GM18858 (cell line): ENCODE data around the gene MYO1A.

Source experiments
- ATAC-seq: cut with Tn5 transposase; IDR thresholded peaks from one replicate; pipeline ENCODE4 v1.9.1; 2021; ENCODE audit not compliant: unreplicated experiment

MYO1A gene

DNA sequence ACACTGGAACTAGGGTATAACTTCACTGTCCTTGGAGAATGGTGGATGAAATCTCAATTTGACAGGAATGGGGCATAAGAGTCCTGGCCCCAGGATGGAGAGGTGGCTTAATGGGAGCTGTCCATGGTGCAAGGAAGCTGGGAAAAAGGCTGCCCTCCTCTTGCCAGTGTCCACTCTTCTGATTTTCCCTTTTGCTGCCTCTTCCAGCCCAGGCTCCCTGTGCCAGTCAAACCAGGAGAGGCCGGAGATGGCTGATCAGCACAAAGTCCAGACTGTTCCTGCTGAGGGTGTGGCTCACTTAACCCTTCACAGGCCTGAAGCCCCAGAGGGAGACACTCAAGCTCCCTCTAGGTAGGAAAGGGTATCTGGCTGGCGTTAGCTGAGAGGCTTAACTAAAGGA, at the start of gene MYO1A:
Gene MYO1A (minus strand): TSS at position 240 of the 400 bp plus-strand sequence. CDS start 1,806 bp downstream, outside the sequence.
- ATAC-seq, result no peak

- no peak for ATAC-seq
Measured at GRCh38 chr12:57099047-57099714, 49.3 kb upstream of the MYO1A start.

DNA sequence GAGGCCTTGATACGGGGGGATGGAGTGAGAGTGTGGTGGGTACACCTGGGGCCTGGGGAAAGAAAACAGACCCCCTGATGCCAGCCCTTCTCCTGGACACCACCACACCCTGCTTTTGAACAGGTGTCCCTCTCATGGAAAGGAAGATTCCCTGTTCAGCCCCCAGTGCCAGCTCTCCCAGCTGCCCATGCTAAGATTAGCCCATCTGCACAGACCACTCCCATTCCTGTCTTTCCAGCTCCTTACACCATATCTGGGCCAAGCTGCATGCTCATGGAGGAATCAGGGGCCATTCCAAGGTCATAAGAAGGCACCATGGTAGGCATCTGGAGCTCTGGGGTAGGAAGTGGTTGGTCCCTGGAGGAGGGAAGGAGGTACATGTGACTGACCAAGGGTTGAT, 48.6 kb upstream of the MYO1A start:
- ATAC-seq, result no peak

GRCh38 chr12:57097554-57097835, 47.6 kb upstream of the MYO1A start:
- no peak for ATAC-seq

DNA sequence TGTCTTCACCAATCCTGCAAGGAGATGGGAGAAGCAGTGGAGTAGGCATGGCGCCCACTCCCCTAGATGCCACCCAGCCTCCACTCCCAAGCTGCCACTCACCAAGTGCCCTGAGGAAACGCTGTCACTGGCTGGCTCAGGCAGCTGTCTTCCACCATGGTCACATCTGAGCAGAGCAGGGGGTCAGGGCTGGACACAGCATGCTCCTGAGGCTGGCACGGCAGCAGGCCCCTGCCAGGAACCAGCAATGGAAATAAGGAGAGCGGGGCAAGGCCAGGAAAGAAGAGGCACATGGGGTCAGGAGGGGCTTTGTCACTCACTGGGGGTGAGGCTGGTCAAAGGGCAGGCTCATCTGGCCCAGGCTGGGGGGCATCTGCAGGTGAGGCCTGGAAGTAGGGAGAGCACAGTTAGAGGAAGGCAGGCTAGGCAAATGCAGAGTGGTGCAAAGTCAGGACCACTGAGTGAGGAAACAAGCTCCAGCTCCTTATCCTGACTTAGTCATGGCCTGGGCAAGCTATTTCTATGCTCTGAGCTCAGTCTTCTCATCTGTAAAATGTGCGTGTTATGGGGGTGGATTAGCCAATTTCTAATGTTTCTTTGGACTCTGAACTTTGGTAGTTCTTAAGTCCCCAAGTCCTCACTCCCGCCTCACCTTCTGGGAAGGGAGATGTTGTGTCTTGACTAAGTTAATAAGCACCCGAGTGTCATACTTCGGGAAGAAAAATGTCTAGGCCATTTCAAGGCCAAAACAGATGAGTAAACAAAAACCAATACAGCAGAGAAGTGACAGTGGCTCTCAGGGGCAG, 47.0 kb upstream of the MYO1A start:
- no peak for ATAC-seq

- no peak for ATAC-seq
Measured at GRCh38 chr12:57096099-57096572, 46.2 kb upstream of the MYO1A start.

GRCh38 chr12:57095440-57095839, 45.5 kb upstream of the MYO1A start:
- ATAC-seq, result no peak

DNA sequence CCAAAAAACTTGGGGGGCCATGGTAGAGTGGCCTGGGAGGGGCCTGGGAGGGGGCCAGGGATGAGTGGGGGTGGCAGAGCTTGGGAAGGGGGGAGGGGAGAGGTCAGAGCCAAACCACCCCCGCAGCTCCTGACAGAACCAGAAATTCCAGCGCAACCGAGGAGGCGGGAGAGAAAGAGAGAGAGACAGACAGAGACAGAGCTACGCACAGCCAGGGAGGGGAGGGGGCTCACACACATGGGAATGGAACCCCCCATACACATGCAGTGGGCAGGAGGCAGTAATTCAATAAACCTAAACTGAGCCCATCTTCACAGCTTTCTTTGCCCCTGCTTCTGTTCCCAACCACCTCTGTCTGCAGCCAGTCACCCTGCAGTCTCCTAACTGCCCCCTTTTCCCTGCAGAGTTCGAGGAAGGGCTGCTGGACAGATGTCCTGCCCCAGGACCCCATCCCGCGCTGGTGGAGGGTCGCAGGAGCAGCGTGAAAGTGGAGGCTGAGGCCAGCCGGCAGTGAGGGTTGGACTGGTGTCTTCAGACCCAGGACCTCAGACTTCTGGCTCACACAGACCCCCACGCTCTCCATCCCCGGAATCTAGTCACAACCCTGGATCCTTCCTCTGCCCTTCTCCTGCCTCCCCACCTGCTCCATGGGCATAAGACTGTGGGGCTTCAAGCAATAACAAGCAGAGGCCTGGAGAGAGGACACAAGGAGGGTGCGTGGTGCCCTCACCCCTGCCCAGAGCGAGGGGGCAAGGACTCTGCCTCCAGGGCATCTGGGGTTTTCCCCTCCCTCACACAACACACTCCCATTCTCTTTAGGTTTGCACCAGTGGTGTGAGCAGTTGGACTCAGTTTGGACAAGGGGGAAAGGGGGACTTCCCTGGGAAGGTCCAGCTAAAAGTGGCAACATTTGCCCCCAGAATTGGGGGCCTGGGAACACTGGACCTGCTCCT, 44.6 kb upstream of the MYO1A start:
- no peak for ATAC-seq

DNA sequence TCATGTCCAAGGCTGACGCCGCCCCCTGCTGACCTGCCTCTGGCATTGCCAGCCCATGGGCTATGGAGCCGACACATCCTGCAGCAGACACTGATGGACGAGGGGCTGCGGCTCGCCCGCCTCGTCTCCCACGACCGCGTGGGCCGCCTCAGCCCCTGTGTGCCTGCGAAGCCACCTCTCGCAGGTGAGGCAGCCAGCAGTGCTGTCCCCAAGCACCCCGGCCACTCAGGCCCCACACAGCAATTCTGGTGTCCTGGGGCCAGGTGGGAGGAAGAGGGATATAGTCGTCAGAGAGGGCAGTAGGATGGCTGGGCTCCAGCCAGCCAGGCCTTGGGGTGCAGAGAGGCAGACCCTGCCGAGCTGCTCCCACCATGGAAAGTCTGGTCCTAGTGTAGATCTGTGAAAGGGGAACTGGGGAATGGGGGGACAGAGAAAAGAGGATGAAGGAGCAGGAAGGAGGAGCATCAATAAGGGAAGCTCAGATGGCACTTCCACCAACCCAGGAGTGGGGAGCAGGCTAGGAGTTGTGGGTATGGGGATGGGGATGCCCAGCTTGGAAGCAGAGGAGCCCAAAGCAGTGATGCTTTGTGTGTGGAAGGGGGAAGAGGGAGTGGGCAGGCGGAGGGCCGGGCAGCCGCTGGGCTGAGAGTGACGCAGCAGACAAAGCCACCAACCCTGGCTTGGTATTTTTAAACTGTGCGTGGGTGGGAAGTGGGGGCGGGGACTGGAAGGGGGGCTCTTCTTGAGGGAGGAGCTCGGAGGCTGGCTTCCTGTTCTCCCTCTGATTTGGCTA, 43.7 kb upstream of the MYO1A start:
- no peak for ATAC-seq

GRCh38 chr12:57092876-57093414, 43.0 kb upstream of the MYO1A start:
- no peak for ATAC-seq

- ATAC-seq, result no peak
Measured at GRCh38 chr12:57092529-57092862, 42.6 kb upstream of the MYO1A start.

DNA sequence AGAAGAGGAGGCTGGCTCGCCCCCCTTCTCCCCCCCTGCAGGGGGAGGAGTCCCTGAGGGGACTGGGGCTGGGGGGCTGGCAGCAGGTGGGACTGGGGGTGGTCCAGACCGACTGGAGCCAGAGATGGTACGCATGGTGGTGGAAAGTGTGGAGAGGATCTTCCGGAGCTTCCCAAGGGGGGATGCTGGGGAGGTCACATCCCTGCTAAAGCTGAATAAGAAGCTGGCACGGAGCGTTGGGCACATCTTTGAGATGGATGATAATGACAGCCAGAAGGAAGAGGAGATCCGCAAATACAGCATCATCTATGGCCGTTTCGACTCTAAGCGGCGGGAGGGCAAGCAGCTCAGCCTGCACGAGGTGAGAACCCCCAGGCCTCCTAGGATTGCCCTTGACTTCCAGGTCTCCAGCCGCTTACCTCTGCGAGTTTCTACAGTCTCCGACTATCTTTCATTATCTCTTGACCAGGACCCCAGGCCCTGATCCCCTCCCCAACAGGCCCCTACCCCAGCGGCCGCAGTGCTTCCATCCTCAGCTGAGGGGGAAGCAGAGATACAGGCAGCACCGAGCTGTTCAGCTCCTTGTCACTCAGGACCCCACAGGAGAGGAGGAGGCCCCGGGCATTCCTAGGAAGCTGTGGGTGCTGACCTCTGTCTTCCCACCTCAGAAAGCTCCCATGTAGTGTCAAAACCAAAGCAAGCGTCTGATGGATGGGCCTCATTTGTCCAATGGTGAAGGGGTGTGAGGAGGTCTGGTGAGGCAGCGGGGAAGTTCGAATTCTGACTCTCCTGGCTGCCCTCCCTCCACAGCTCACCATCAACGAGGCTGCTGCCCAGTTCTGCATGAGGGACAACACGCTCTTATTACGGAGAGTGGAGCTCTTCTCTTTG, 42.0 kb upstream of the MYO1A start:
- no peak for ATAC-seq

DNA sequence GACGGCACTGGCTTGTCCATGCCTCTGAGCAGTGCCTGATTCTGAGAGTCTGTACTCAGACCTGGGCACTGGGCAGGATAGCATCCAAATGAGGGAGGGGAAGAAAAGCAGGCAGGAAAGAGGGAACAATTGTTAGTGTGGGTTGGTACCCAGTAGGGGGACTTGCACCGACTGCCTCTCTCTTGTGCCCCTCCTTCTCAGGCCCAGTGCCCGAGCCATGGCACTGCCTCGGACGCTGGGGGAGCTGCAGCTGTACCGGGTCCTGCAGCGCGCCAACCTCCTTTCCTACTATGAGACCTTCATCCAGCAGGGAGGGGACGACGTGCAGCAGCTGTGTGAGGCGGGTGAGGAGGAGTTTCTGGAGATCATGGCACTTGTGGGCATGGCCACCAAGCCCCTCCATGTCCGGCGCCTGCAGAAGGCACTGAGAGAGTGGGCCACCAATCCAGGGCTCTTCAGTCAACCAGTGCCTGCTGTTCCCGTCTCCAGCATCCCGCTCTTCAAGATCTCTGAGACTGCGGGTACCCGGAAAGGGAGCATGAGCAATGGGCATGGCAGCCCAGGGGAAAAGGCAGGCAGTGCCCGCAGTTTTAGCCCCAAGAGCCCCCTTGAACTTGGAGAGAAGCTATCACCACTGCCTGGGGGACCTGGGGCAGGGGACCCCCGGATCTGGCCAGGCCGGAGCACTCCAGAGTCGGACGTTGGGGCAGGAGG, 41.2 kb upstream of the MYO1A start:
- ATAC-seq, result no peak

- ATAC-seq, result no peak
Measured at GRCh38 chr12:57090490-57090889, 40.6 kb upstream of the MYO1A start.

DNA sequence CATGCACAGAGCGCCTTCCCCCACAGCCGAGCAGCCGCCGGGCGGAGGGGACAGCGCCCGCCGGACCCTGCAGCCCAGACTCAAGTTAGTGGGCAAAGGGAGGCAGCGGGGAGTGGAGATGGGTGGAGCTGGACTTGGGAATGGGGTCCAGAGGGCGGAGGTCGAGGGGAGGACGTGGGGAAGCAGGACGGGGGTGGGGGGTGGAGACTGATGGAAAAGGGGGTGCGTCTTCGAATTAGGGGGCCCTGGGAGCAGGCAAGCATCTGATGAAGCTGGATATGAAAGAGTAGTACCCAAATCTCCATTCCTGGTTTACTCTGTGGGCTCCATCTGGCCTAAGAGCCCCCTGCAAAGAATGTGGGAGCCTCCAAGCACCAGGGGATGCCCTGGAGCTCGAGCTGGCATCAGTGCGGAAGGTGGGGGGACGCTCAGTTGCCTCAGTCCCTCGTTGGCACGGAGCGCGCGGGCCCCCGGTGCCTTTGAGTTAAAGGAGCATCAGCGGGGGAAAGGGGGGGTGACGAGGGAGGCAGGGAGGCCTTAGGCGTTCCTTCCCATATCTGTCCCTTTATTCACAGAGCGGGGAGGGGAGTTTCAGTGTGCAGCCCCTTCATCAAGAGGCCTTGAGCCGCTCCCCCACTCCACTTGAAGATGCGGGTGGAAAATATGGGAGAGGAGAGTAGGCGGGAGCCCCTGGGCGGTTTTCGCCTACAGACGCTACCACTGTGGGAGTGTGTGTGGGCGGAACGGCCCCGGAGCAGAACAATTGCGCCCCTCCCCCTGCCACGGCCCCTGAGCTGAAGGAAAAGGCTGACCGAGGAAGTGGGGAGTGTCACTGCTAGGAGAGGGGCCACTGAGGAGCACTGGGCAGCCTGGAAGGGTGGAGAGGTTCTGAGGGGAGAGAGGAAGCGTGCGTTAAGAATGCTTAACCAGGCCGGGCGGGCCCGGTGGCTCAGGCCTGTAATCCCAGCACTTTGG, 39.6 kb upstream of the MYO1A start:
- ATAC-seq, result no peak

DNA sequence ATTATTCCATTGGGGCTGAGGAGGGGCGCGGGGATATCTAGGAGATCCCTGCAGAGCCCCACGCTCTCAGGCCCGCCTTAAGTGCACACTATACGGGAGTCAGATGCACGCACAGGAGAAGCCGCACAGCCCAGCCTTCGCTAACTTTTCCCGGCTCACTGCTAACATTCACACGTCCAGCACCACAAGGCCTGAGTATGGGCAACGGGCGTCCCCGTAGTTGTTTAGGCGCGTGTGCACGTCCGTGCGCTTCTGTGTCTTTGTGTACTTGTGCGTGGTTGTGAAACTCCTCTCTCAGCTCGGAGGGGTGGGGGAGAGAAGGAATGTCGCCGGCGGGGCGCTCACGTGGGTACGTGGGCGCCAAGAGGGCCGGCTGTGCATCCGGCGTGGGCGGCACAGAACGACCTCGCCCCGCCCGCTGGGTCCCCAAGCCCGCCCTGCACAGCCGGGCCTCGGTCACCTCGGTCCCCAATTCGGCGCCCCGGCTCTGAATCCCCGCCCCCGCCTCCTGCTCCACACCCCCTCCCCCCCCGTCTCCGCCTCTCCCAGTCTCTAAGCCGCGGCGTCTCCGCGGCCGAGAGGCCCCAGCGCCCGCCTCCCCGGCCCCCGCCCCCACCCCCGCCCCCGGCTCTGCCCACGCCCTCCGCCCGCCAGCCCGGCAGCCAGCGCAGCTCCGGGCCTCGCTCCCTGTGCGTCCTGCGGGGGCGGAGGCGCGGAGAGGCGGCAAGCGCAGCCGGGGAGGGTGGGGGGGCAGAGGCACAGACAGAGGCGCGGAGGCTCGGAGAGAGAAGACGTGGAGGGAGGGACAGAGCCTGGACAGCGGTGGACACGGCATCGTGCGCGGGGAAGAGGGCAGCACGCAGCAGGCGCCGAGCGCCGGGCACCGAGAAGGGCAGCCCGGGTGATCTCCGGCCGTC, 38.7 kb upstream of the MYO1A start, which contains the start of gene NAB2:
Gene NAB2 (plus strand): TSS at position 761 of the 917 bp plus-strand sequence. CDS start 158 bp downstream, outside the sequence.
- ATAC-seq, result peak; percentile 36
